GM12878 (cell line): ENCODE measurements around the gene TESK2. TPM values are rescaled to one million over a fixed set of nuclear protein-coding genes. Genes with fewer than 3 reads are reported as not detected.

Experiments
- ATAC-seq: fragments of 200-7000 bp; cut with Tn5 transposase; 3 replicates; pipeline ENCODE4 v1.9.1; 2020; ENCODE audit warnings: mild to moderate bottlenecking, moderate library complexity
- BruUV-seq: library from RNA; stranded (reverse); fragments of 400-500 nt; replicated peaks from 2 replicates; lab custom pipeline; 2021; lab: Mats Ljungman, UMichigan
- CTCF ChIA-PET: fragments of 300-600 bp; sonication (Branson Sonifier 250); formaldehyde crosslinking; extraction: SDS; loops from one replicate; lab custom pipeline; 2021; ENCODE audit warnings: inconsistent platforms; lab: Yijun Ruan, JAX
- POLR2A ChIA-PET: fragments of 350-600 bp; formaldehyde crosslinking; extraction: SDS; loops from one replicate; lab custom pipeline; 2021; ENCODE audit warnings: inconsistent platforms; lab: Charles Lee
- RAD21 ChIA-PET: fragments of 300-600 bp; sonication (Branson Sonifier 250); formaldehyde crosslinking; loops from one replicate; lab custom pipeline; 2023; ENCODE audit warnings: antibody characterized with exemption; ENCODE audit not compliant: unreplicated experiment; lab: Charles Lee
- SMC1A ChIA-PET: fragments of 300-600 bp; sonication (Branson Sonifier 250); formaldehyde crosslinking; loops from one replicate; lab custom pipeline; 2023; ENCODE audit not compliant: unreplicated experiment, uncharacterized antibody; lab: Charles Lee
- DNase-seq: peaks from one replicate; pipeline ENCODE4 v3.0.0-alpha.2; 2011; ENCODE audit warnings: low read depth, low spot score
- FAIRE-seq: peaks from 3 replicates; lab custom pipeline; 2011; peaks lifted over from hg19 to GRCh38; lab: Jason Lieb, UNC
- H2AFZ ChIP-seq: 2 replicates; pipeline ENCODE4 v1.6.0; 2011; ENCODE audit warnings: low read depth, low read length, control low read depth; ENCODE audit not compliant: control insufficient read depth
- H3K27ac ChIP-seq: 2 replicates; pipeline ENCODE4 v1.5.1; 2011; ENCODE audit warnings: control low read depth; ENCODE audit not compliant: control insufficient read depth, insufficient read depth
- H3K27me3 ChIP-seq, 2 experiments: replicated peaks in 1 of 2; 2 replicates each; pipeline versions ENCODE4 v1.6.0 to v1.6.1; 2011; ENCODE audit warnings: low read length in 1 of 2; ENCODE audit not compliant: control insufficient read depth in 2 of 2, insufficient read depth in 2 of 2
- H3K36me3 ChIP-seq, 2 experiments: 2 replicates each; pipeline ENCODE4 v1.5.1; 2011; ENCODE audit warnings: low read length in 1 of 2; ENCODE audit not compliant: control insufficient read depth in 2 of 2, insufficient read depth in 2 of 2
- H3K4me1 ChIP-seq: 2 replicates; pipeline ENCODE4 v1.6.1; 2011; ENCODE audit warnings: mild to moderate bottlenecking, low read length, moderate library complexity, mixed read lengths; ENCODE audit not compliant: control insufficient read depth, insufficient read depth
- H3K4me2 ChIP-seq: 2 replicates; pipeline ENCODE4 v1.6.0; 2011; ENCODE audit warnings: control low read depth; ENCODE audit not compliant: control insufficient read depth, insufficient read depth
- H3K4me3 ChIP-seq: fragments of 200-600 bp; sonication (generic); 2 replicates; pipeline ENCODE4 v1.5.1; 2016
- H3K79me2 ChIP-seq: 2 replicates; pipeline ENCODE4 v1.6.0; 2011; ENCODE audit warnings: low read length; ENCODE audit not compliant: control insufficient read depth, insufficient read depth
- H3K9ac ChIP-seq: 2 replicates; pipeline ENCODE4 v1.8.0; 2011; ENCODE audit warnings: low read length, control low read depth, mixed read lengths; ENCODE audit not compliant: control insufficient read depth, insufficient read depth
- H3K9me3 ChIP-seq: replicated peaks from 3 replicates; pipeline ENCODE4 v1.5.1; 2011; ENCODE audit warnings: mild to moderate bottlenecking, low read length; ENCODE audit not compliant: control insufficient read depth, insufficient read depth
- H4K20me1 ChIP-seq: 2 replicates; pipeline ENCODE4 v1.6.0; 2011; ENCODE audit not compliant: control insufficient read depth, insufficient read depth
- E2F8 ChIP-seq: fragments of 450-650 bp; IDR thresholded peaks from 2 replicates; pipeline ENCODE4 v1.6.1; 2018; ENCODE audit warnings: mild to moderate bottlenecking, low read depth, moderate library complexity; ENCODE audit not compliant: partially characterized antibody
- E4F1 ChIP-seq: fragments of 450-650 bp; IDR thresholded peaks from 2 replicates; pipeline ENCODE4 v1.6.1; 2018; ENCODE audit warnings: borderline replicate concordance, mild to moderate bottlenecking; ENCODE audit not compliant: partially characterized antibody
- IRF5 ChIP-seq: fragments of 450-650 bp; IDR thresholded peaks from 2 replicates; pipeline ENCODE4 v1.6.1; 2017; ENCODE audit warnings: borderline replicate concordance
- NFIC ChIP-seq: IDR thresholded peaks from 2 replicates; pipeline ENCODE4 v1.6.1; 2012; ENCODE audit warnings: low read depth, mild to moderate bottlenecking, inconsistent platforms, low read length, moderate library complexity
- SMAD1 ChIP-seq: fragments of 450-650 bp; IDR thresholded peaks from 2 replicates; pipeline ENCODE4 v1.6.1; 2018; ENCODE audit warnings: mild to moderate bottlenecking, low read depth; ENCODE audit not compliant: partially characterized antibody
- TBL1XR1 ChIP-seq: IDR thresholded peaks from 2 replicates; pipeline ENCODE4 v1.6.1; 2012; ENCODE audit warnings: low read depth, low read length, improper control_type of control experiment
- ZNF207 ChIP-seq: fragments of 450-650 bp; IDR thresholded peaks from 2 replicates; pipeline ENCODE4 v1.6.1; 2014; ENCODE audit warnings: antibody characterized with exemption, mild to moderate bottlenecking, borderline replicate concordance
- ZNF622 ChIP-seq: fragments of 450-650 bp; IDR thresholded peaks from 2 replicates; pipeline ENCODE4 v1.6.1; 2017; ENCODE audit warnings: mild to moderate bottlenecking, inconsistent platforms
- WGBS: methylation state at CpG from one replicate; pipeline ENCODE4 v1.1.6; 2016; ENCODE audit warnings: low lambda C conversion rate; ENCODE audit not compliant: insufficient replicate concordance, insufficient coverage; ENCODE audit errors: missing lambda C conversion rate; 5-methylcytosine and 5-hydroxymethylcytosine counted together
- in situ Hi-C: fragments of 300-500 bp; cut with MboI; formaldehyde crosslinking; loops from 9 replicates; pipeline ENCODE4 v1.14.3; 2018; ENCODE audit warnings: mixed read lengths
- intact Hi-C: fragments of 100-400 bp; cut with micrococcal nuclease; formaldehyde crosslinking; loops from one replicate; pipeline ENCODE4 v1.14.2; 2022; ENCODE audit not compliant: unreplicated experiment
- polyA plus RNA-seq, 11 experiments: library from polyadenylated mRNA; depleted of rRNA in 4 of 11; unstranded in 6 of 11; stranded (reverse) in 5 of 11; fragments of >200 nt; fragmentation: Nextera tagmentation in 4 of 11; fragmentation: Illumina TruSeq in 1 of 11; extraction: Ambion mirVana in 4 of 11; extraction: Trizol in 1 of 11; gene quantifications; 1 replicate in 1 of 11; 2 replicates in 10 of 11; pipeline versions ENCODE4 v1.2.1 to v1.2.3, GENCODE V29; 2011 to 2016; ENCODE audit warnings: inconsistent platforms in 2 of 11, missing spikeins in 2 of 11, low read depth in 1 of 11
- total RNA-seq, 4 experiments: library from RNA; depleted of rRNA in 3 of 4; stranded (reverse); fragments of >200 nt in 3 of 4; fragmentation: Illumina TruSeq in 1 of 4; extraction: Trizol in 1 of 4; gene quantifications; 2 replicates each; pipeline versions ENCODE4 v1.2.1 to v1.2.3, GENCODE V29; 2013 to 2021

The TESK2 gene
- total and polyA plus RNA-seq, 10 of the 15 experiments (the other 5 are each of a cell fraction or from before 2014, with no cell fraction given), result 2.2 to 10.0 (median 5.7) TPM

GRCh38 chr1:45353685-45354084 lies 137.3 kb downstream of the TESK2 start:
- in situ Hi-C loops, result loop anchor here (10.0 kb wide), 1 partner anchor 211 kb away; no protein-coding TSS in a partner anchor
- TF ChIP-seq ZNF622 (no peak), E4F1 (no peak), IRF5 (no peak), E2F8 (no peak), ZNF207 (no peak), TBL1XR1 (no peak), NFIC (no peak), SMAD1 (no peak)
- H3K9me3 ChIP-seq, result no peaks in the 10 kb centered on the region
- FAIRE-seq, result no peak
- H2AFZ ChIP-seq, result no peak overlapping the region
- CTCF ChIA-PET, result interaction anchor here (1.3 to 2.9 kb wide), 3 partner anchors 13 to 339 kb away, joined by 3 to 11 read pairs (median 10); partner anchors contain the start of genes MUTYH and TOE1
- intact Hi-C loops, result no loop called here
- no TSS peak for BruUV-seq
- no peak overlapping the region for H3K9ac ChIP-seq
- no peaks in the 10 kb centered on the region for H4K20me1 ChIP-seq
- no peaks in the 10 kb centered on the region for H3K4me1 ChIP-seq
- no peak overlapping the region for H3K4me3 ChIP-seq
- H3K4me2 ChIP-seq, result no peak overlapping the region
- no peaks in the 10 kb centered on the region for H3K27me3 ChIP-seq
- POLR2A ChIA-PET, result interaction anchor here (1.2 kb wide), 1 partner anchor 13 kb away, joined by 3 read pairs; no protein-coding TSS in a partner anchor
- no peak for ATAC-seq
- H3K79me2 ChIP-seq, result no peaks in the 10 kb centered on the region
- RAD21 ChIA-PET, result interaction anchor here (7.7 to 13.5 kb wide), 2 partner anchors 14 to 139 kb away, joined by 28 to 319 read pairs; partner anchors contain the start of genes MUTYH, TESK2 and TOE1
- no peak overlapping the region for H3K27ac ChIP-seq
- H3K36me3 ChIP-seq, result peaks cover 0 to 3% of the 10 kb centered on the region in 2 experiments; a peak in 1 of 4 replicates
- WGBS, result 26% methylated on average over 2 of the region's 2 CpGs
- DNase-seq, result no peak
- SMC1A ChIA-PET, result interaction anchor here (1.1 kb wide), 2 partner anchors 74 to 490 kb away, joined by 3 to 5 read pairs; no protein-coding TSS in a partner anchor
